ENCODE results near the gene MIS12. TPM values are rescaled to one million over a fixed set of nuclear protein-coding genes. Genes with fewer than 3 reads are reported as not detected.

The MIS12 gene, protein sequence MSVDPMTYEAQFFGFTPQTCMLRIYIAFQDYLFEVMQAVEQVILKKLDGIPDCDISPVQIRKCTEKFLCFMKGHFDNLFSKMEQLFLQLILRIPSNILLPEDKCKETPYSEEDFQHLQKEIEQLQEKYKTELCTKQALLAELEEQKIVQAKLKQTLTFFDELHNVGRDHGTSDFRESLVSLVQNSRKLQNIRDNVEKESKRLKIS
- total RNA-seq = 10 to 100 TPM in 2 of 4 donors, 1 to 10 TPM in 2; 5.6 to 39.2 (median 13.4) TPM

DNA sequence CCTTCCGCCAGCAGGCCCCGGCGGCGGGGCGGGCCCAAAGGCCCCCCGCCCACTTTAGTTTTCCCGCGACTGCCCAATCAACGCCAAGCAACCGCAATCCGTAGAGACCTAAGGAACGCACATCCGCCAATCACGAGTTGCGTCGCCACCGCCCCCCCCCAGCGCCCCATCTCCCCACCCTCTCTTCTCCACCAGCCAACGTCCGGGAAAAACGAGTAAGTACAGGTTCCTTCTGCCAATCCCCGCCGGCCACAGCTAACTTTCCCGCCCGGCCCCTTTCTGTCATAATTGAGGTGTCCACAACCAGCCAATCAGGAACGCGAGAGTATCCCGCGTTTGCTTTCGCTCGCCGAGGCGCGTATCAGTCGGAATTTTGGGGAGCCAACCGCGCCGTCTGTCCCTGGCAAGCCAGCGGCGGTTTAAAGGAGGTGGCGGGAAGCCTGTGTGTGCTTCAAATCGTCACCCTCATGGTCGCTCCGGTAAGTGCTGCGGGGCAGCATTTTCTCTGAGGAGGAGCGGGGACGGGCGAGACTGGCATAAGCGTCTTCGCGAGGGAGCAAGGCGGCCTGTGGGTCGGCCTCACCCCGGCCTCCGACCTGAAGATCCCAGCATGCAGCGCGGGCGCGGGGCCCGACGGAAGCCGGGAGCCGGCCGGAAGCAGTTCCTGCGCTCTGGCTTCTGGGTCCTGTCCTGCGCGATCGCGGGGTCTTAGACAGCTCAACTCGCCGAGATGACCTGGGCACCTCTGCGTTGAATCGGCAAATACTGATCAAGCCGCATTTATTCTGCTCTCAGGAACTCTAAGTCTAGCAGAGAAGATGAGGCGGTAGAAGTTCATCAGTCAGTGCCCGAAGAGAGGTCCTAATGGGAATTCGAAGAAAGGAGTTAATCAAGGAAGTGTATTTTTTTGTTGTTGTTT lies at the start of gene MIS12:
Gene MIS12 (plus strand): TSS at position 361 of the 919 bp plus-strand sequence. CDS start 2,297 bp downstream, outside the sequence.
- H3K4me3 ChIP-seq = peak within 1 kb of the TSS; percentile 62 to 92
- intact Hi-C loops (cut with DNase I; ENCODE audit: low total_unique reads) = no loop called here
- H3K27me3 ChIP-seq = no peaks in the 10 kb centered on the region
- TF ChIP-seq POLR2A (IDR thresholded peaks at IDR 0.05) = peak; percentile 76 to 83
- TF ChIP-seq, protein P1, sequence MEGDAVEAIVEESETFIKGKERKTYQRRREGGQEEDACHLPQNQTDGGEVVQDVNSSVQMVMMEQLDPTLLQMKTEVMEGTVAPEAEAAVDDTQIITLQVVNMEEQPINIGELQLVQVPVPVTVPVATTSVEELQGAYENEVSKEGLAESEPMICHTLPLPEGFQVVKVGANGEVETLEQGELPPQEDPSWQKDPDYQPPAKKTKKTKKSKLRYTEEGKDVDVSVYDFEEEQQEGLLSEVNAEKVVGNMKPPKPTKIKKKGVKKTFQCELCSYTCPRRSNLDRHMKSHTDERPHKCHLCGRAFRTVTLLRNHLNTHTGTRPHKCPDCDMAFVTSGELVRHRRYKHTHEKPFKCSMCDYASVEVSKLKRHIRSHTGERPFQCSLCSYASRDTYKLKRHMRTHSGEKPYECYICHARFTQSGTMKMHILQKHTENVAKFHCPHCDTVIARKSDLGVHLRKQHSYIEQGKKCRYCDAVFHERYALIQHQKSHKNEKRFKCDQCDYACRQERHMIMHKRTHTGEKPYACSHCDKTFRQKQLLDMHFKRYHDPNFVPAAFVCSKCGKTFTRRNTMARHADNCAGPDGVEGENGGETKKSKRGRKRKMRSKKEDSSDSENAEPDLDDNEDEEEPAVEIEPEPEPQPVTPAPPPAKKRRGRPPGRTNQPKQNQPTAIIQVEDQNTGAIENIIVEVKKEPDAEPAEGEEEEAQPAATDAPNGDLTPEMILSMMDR (IDR thresholded peaks at IDR 0.05) = peak in 1 of 4 experiments; percentile 2
- DNase-seq = peak; percentile 97 to 99
- H3K27ac ChIP-seq = peak within 1 kb of the TSS; percentile 98 to 99
- H3K9me3 ChIP-seq = no peaks in the 10 kb centered on the region
- peaks cover 3 to 8% of the 10 kb centered on the region in 2 donors for H3K4me1 ChIP-seq
- H3K36me3 ChIP-seq = no peaks in the 10 kb centered on the region

DNA sequence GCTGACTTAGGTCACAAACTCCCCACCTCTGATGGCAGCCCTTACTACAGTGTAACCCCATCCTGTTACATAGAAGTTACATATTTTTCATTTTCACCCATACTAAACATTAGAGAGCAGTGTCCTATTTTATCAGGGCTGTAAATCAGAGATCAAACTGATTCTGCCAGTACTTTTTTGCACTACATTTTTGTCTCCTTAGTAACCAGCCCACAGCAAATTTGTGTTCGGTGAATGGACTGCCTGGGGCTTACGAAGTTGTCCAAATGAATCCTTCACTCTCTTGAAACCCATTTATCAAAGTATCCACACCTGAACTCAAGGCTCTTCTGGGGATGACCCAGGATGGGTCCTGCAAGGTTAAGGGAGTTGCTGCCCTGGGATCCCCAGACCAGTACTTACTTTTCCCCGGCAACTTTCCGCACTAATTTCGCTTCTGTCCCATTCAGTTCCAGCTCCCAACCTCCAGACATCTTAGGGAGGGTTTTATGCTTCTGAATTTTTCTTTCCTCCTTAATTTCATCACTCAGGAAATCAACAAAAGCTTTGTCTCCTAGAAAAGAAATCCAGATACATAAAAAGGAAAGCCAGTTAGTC lies 48.5 kb upstream of the MIS12 start:
- intact Hi-C loops (cut with DNase I; ENCODE audit: low total_unique reads) = no loop called here

DNA sequence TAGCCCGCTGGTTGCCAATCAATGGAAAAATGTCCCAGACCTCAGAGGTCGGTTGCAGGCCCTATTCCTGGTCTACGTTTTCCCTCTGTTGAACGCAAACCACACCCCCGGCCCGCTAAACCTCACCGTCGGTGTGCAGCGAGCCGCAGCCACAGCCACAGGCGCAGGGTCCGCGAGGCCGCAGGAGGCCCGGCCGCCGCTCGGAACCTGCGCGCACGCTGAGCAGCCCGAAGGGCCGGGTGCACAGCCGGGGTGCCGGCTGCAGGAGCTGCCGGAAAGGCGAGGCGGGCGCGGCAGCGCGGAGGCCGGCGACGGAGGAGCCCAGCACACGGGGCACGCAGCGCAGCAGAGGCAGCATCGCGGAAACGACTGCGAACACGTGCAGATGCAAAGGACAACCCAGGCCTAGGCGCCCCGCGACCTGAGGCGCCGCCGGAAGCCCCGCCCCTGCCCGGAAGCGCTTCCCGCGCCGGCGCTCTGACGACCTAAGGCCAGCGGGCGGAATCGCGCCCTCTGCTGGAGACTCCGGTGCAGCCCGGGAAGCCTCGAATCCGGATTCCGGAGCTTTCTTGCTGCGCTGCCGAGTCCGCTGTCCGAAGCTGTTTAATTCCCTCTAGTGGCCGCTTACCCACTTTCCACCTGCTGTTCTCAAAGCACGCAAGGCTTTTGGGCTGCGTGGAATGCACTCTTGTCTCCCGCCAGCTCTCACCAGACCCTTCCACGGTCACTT lies 47.5 kb upstream of the MIS12 start, which contains the start of gene C1QBP:
Gene C1QBP (minus strand): TSS at position 440 of the 730 bp plus-strand sequence. CDS start 82 bp downstream, at position 358.
- H3K9me3 ChIP-seq = no peaks in the 10 kb centered on the region
- peak within 1 kb of the TSS; percentile 47 to 95 for H3K4me3 ChIP-seq
- DNase-seq = peak; percentile 89 to 93
- no peaks in the 10 kb centered on the region for H3K27me3 ChIP-seq
- H3K4me1 ChIP-seq = peaks cover 5 to 7% of the 10 kb centered on the region in 2 donors
- intact Hi-C loops (cut with DNase I; ENCODE audit: low total_unique reads) = no loop called here
- H3K27ac ChIP-seq = peak within 1 kb of the TSS; percentile 67 to 69
- H3K36me3 ChIP-seq = no peaks in the 10 kb centered on the region
- TF ChIP-seq, protein P1 (IDR thresholded peaks at IDR 0.05) = peak; percentile 98 to 100 (median 99)
- peak; percentile 42 to 69 for TF ChIP-seq POLR2A (IDR thresholded peaks at IDR 0.05)

More for the DNA sequence above, 48.5 kb upstream of the MIS12 start:
- H3K27me3 ChIP-seq = no peaks in the 10 kb centered on the region
- no peak for DNase-seq
- TF ChIP-seq, protein P1 (IDR thresholded peaks at IDR 0.05) = no peak
- TF ChIP-seq POLR2A (IDR thresholded peaks at IDR 0.05) = no peak
- no peaks in the 10 kb centered on the region for H3K36me3 ChIP-seq
- H3K27ac ChIP-seq = peak overlapping the region; percentile 67 to 69
- peak overlapping the region; percentile 47 to 95 for H3K4me3 ChIP-seq
- H3K4me1 ChIP-seq = peaks cover 5 to 7% of the 10 kb centered on the region in 2 donors
- no peaks in the 10 kb centered on the region for H3K9me3 ChIP-seq

DNA sequence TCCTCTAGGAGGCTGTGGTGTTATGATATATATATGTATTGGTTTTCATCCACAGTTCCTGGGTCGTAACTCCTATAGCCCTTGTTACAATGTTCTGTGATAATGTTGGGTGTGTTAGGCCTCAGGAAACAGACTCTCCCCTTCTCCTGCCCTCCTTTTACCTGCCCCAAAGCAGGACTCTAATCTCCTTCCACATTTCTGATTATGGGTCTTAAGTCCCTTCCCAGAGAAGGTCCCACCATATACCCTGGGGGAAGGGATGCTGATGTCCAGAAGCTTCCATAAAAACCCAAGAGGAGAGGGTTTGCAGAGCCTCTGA lies 47.0 kb upstream of the MIS12 start:
- intact Hi-C loops (cut with DNase I; ENCODE audit: low total_unique reads) = no loop called here
- no peaks in the 10 kb centered on the region for H3K36me3 ChIP-seq
- peak overlapping the region; percentile 67 to 69 for H3K27ac ChIP-seq
- TF ChIP-seq, protein P1 (IDR thresholded peaks at IDR 0.05) = no peak
- TF ChIP-seq POLR2A (IDR thresholded peaks at IDR 0.05) = no peak
- H3K9me3 ChIP-seq = no peaks in the 10 kb centered on the region
- peak overlapping the region; percentile 47 to 95 for H3K4me3 ChIP-seq
- peaks cover 5 to 7% of the 10 kb centered on the region in 2 donors for H3K4me1 ChIP-seq
- DNase-seq = no peak
- H3K27me3 ChIP-seq = no peaks in the 10 kb centered on the region
